ENCODE measurements around the gene TRIM17. TPM values are rescaled to one million over a fixed set of nuclear protein-coding genes. Genes with fewer than 3 reads are reported as not detected.

Gene TRIM17
- total and polyA plus RNA-seq, 2 experiments from 2014 or later: 0.86 to 1.1 TPM

- TF ChIP-seq CTCF (conservative IDR thresholded peaks at IDR 0.05; ENCODE audit: low read depth in 2 of 2) (no peak), NANOG (IDR thresholded peaks at IDR 0.05; ENCODE audit: borderline replicate concordance) (no peak), ETS1 (IDR thresholded peaks at IDR 0.05) (no peak), REST (IDR thresholded peaks at IDR 0.05; ENCODE audit: unreplicated experiment) (no peak), EZH2phosphoT487 (IDR thresholded peaks at IDR 0.05; ENCODE audit: unreplicated experiment) (no peak), EZH2 (IDR thresholded peaks at IDR 0.05; ENCODE audit: low read depth, unreplicated experiment) (no peak), ZNF331 (CRISPR knock-in tag; IDR thresholded peaks at IDR 0.05; ENCODE audit: low read depth) (no peak), ZNF114 (CRISPR knock-in tag; IDR thresholded peaks at IDR 0.05) (no peak), POLR2AphosphoS5 (IDR thresholded peaks at IDR 0.05; ENCODE audit: low read depth) (no peak)
These were observed 31.7 kb upstream of the TRIM17 start (continued) for GRCh38 chr1:228448372-228448771.

GRCh38 chr1:228446852-228447251 lies 30.2 kb upstream of the TRIM17 start:
- Histone ChIP-seq H4K20me1 (replicated peaks; ENCODE audit: insufficient read depth) (0 out of 2 replicates have a peak, but pooled peaks cover 3% of the 10 kb centered on the region), H3K36me3 (ENCODE audit: insufficient read depth) (no peaks in the 10 kb centered on the region), H3K4me2 (peak overlapping the region; percentile 92), H3K27me3 (ENCODE audit: insufficient read depth) (peaks cover 80% of the 10 kb centered on the region), H3K4me1 (ENCODE audit: insufficient read depth) (peaks cover 12% of the 10 kb centered on the region; the same call in 1 of the 2 replicates), H3K79me2 (replicated peaks; ENCODE audit: insufficient read depth) (no peaks in the 10 kb centered on the region), H3K9me2 (ENCODE audit: insufficient read depth) (0 out of 2 replicates have a peak, but pooled peaks cover 6% of the 10 kb centered on the region), H2AFZ (no peak overlapping the region; the same call in 1 of the 2 replicates), H3K27ac (ENCODE audit: low read depth) (no peak overlapping the region), H3K4me3 (peak overlapping the region; percentile 75), H3F3A (replicated peaks; ENCODE audit: low read depth) (no peaks in the 10 kb centered on the region; the same call in none of the 2 replicates)
- Mint-ChIP-seq H3K9me3 (no peaks in the 10 kb centered on the region), H3K27me3 (ENCODE audit: insufficient read depth, low read depth, poor library complexity) (peaks cover 51% of the 10 kb centered on the region), H3K4me3 (peak overlapping the region; percentile 77), H3K4me1 (peaks cover 15% of the 10 kb centered on the region; the same call in 2 of the 3 replicates), H3K27ac (no peak overlapping the region), H3K36me3 (ENCODE audit: low read depth) (no peaks in the 10 kb centered on the region)
- DNase-seq (ENCODE audit: low spot score) (peak; percentile 75), ATAC-seq (peak; percentile 85)
- no peak for TF ChIP-seq ZNF462 (CRISPR knock-in tag; IDR thresholded peaks at IDR 0.05)
- peak in 1 of 2 experiments; percentile 57; a peak in 2 of 4 replicates for TF ChIP-seq CTCF (conservative IDR thresholded peaks at IDR 0.05; ENCODE audit: low read depth in 2 of 2)
